HepG2 (cell line): ENCODE data around the gene AFDN. TPM values are rescaled to one million over a fixed set of nuclear protein-coding genes. Genes with fewer than 3 reads are reported as not detected.

Experiments used
- AKAP8 ChIP-seq: sonication (generic); formaldehyde crosslinking; IDR thresholded peaks from 2 replicates; pipeline ENCODE4 v1.5.1; 2020; ENCODE audit warnings: mild to moderate bottlenecking, missing genetic modification reagents
- BHLHE40 ChIP-seq: IDR thresholded peaks from 2 replicates; pipeline ENCODE4 v1.6.1; 2011; ENCODE audit warnings: low read length, improper control_type of control experiment
- CHCHD3 ChIP-seq: sonication (generic); formaldehyde crosslinking; IDR thresholded peaks from 2 replicates; pipeline ENCODE4 v1.8.0; 2022; ENCODE audit warnings: mild to moderate bottlenecking, missing genetic modification reagents, moderate library complexity
- HINFP ChIP-seq: sonication (generic); formaldehyde crosslinking; IDR thresholded peaks from 2 replicates; pipeline ENCODE4 v1.4.0; 2020; ENCODE audit warnings: low read depth, mild to moderate bottlenecking, missing genetic modification reagents
- HIVEP1 ChIP-seq: sonication (generic); formaldehyde crosslinking; IDR thresholded peaks from 2 replicates; pipeline ENCODE4 v1.4.0; 2020; ENCODE audit warnings: mild to moderate bottlenecking, missing genetic modification reagents
- RBM22 ChIP-seq: fragments of 200-400 bp; formaldehyde crosslinking; optimal IDR thresholded peaks from 2 replicates; pipeline ENCODE3; 2017; ENCODE audit warnings: mild to moderate bottlenecking, low read length, moderate library complexity
- RXRA ChIP-seq: sonication (generic); formaldehyde crosslinking; IDR thresholded peaks from 2 replicates; pipeline ENCODE4 v1.5.1; 2020; ENCODE audit warnings: missing genetic modification reagents
- SATB2 ChIP-seq: sonication (generic); formaldehyde crosslinking; IDR thresholded peaks from 2 replicates; pipeline ENCODE4 v1.5.0; 2020; ENCODE audit warnings: missing genetic modification reagents
- ZBTB38 ChIP-seq: sonication (generic); formaldehyde crosslinking; IDR thresholded peaks from 2 replicates; pipeline ENCODE4 v1.5.1; 2020; ENCODE audit warnings: mild to moderate bottlenecking, missing genetic modification reagents
- ZBTB43 ChIP-seq: sonication (generic); formaldehyde crosslinking; conservative IDR thresholded peaks from 2 replicates; pipeline ENCODE4 v1.4.0; 2020; ENCODE audit warnings: missing genetic modification reagents
- ZFP36L2 ChIP-seq: sonication (generic); formaldehyde crosslinking; IDR thresholded peaks from 2 replicates; pipeline ENCODE4 v1.4.0; 2020; ENCODE audit warnings: missing genetic modification reagents
- ZNF687 ChIP-seq: sonication (generic); formaldehyde crosslinking; IDR thresholded peaks from 2 replicates; pipeline ENCODE4 v1.5.1; 2020; ENCODE audit warnings: mild to moderate bottlenecking, missing genetic modification reagents, moderate library complexity
- polyA plus RNA-seq, 8 experiments: library from polyadenylated mRNA; depleted of rRNA in 3 of 8; stranded (reverse) in 7 of 8; unstranded in 1 of 8; fragments of >200 nt; fragmentation: Illumina TruSeq in 4 of 8; extraction: Trizol in 4 of 8; gene quantifications; 2 replicates each; pipeline versions ENCODE4 v1.2.1 to v1.2.3, GENCODE V29; 2011 to 2016; ENCODE audit warnings: low read depth in 4 of 8, missing spikeins in 1 of 8, mixed read lengths in 1 of 8; ENCODE audit not compliant: insufficient read depth in 1 of 8
- total RNA-seq, 5 experiments: library from RNA; depleted of rRNA; stranded (reverse); fragments of >200 nt; fragmentation: Illumina TruSeq; extraction: Trizol; gene quantifications; 2 replicates each; pipeline ENCODE4 v1.2.3, GENCODE V29; 2016; ENCODE audit warnings: low read depth in 1 of 5

AFDN gene
- total and polyA plus RNA-seq, 2 of the 13 experiments (the other 11 are each of a cell fraction or from before 2014, with no cell fraction given) = 136 to 151 TPM

- TF ChIP-seq HIVEP1 (CRISPR knock-in tag) (no peak), RBM22 (peak; percentile 42), SATB2 (CRISPR knock-in tag) (no peak), RXRA (0 out of 2 replicates have a peak, but pooled peaks have one; percentile 11), ZFP36L2 (no peak), ZBTB43 (CRISPR knock-in tag) (no peak), ZBTB38 (CRISPR knock-in tag) (peak; percentile 48; the same call in 1 of the 2 replicates), CHCHD3 (CRISPR knock-in tag) (0 out of 2 replicates have a peak, but pooled peaks have one; percentile 44), AKAP8 (CRISPR knock-in tag) (peak; percentile 66; the same call in 1 of the 2 replicates), HINFP (CRISPR knock-in tag) (no peak), ZNF687 (CRISPR knock-in tag) (peak; percentile 25; the same call in 1 of the 2 replicates), BHLHE40 (no peak)
Observed at GRCh38 chr6:167975458-167975857, 148.7 kb downstream of the AFDN start (continued).
